HG02973 (cell line): ENCODE measurements around the gene UBR4.
"Not testable (repeated sequence)": the region's sequence is repeated elsewhere in the genome, so short reads cannot be mapped to it uniquely, and the experiment has no call there.

ENCODE experiments used
- ATAC-seq: cut with Tn5 transposase; IDR thresholded peaks from one replicate; pipeline ENCODE4 v1.9.1; 2021; ENCODE audit warnings: moderate library complexity; ENCODE audit not compliant: unreplicated experiment

The UBR4 gene

GRCh38 chr1:19191811-19192210 is 18.3 kb downstream of the UBR4 start:
- no peak for ATAC-seq

- no peak for ATAC-seq
These were observed 19.6 kb downstream of the UBR4 start for GRCh38 chr1:19190468-19190867.

GRCh38 chr1:19189270-19189669 is 20.8 kb downstream of the UBR4 start:
- no peak for ATAC-seq

GRCh38 chr1:19187852-19188251 is 22.2 kb downstream of the UBR4 start:
- no peak for ATAC-seq

GRCh38 chr1:19186001-19186400 is 24.1 kb downstream of the UBR4 start:
- no peak for ATAC-seq

- no peak for ATAC-seq
These were observed 27.8 kb downstream of the UBR4 start for GRCh38 chr1:19182223-19182622.

- not testable (repeated sequence) for ATAC-seq
These were observed 29.8 kb downstream of the UBR4 start for GRCh38 chr1:19180265-19180657.

- no peak for ATAC-seq
These were observed 30.3 kb downstream of the UBR4 start for GRCh38 chr1:19179597-19180264.

GRCh38 chr1:19178734-19179398 is 31.2 kb downstream of the UBR4 start:
- no peak for ATAC-seq

GRCh38 chr1:19177811-19178210 is 32.3 kb downstream of the UBR4 start:
- no peak for ATAC-seq

GRCh38 chr1:19169642-19170041 is 40.4 kb downstream of the UBR4 start:
- no peak for ATAC-seq

GRCh38 chr1:19167140-19167539 is 42.9 kb downstream of the UBR4 start:
- no peak for ATAC-seq

GRCh38 chr1:19166066-19166465 is 44.0 kb downstream of the UBR4 start:
- no peak for ATAC-seq

- ATAC-seq, result no peak
These were observed 44.6 kb downstream of the UBR4 start for GRCh38 chr1:19165501-19165900.

- ATAC-seq, result no peak
These were observed 45.6 kb downstream of the UBR4 start for GRCh38 chr1:19164274-19165015.

- no peak for ATAC-seq
These were observed 46.8 kb downstream of the UBR4 start for GRCh38 chr1:19163261-19163660.

GRCh38 chr1:19160831-19161230 is 49.2 kb downstream of the UBR4 start:
- no peak for ATAC-seq

GRCh38 chr1:19157653-19158052 is 52.4 kb downstream of the UBR4 start:
- ATAC-seq, result no peak

- no peak for ATAC-seq
These were observed 53.4 kb downstream of the UBR4 start for GRCh38 chr1:19156676-19157075.

- ATAC-seq, result no peak
These were observed 55.2 kb downstream of the UBR4 start for GRCh38 chr1:19154876-19155275.

- ATAC-seq, result no peak
These were observed 56.9 kb downstream of the UBR4 start for GRCh38 chr1:19153169-19153568.

- ATAC-seq, result no peak
These were observed 58.5 kb downstream of the UBR4 start for GRCh38 chr1:19151537-19151936.
